D721Med (cell line): ENCODE results near the gene PIR.

Experiments used
- DNase-seq: peaks from one replicate; pipeline ENCODE4 v3.0.0; 2011; ENCODE audit warnings: low spot score; ENCODE audit not compliant: insufficient read length
- FAIRE-seq: peaks from 2 replicates; lab custom pipeline; 2011; peaks lifted over from hg19 to GRCh38; lab: Jason Lieb, UNC
- CTCF ChIP-seq: IDR thresholded peaks from 2 replicates; pipeline ENCODE4 v1.5.1; 2012; ENCODE audit warnings: mild to moderate bottlenecking, control low read depth; ENCODE audit not compliant: insufficient read depth; ENCODE audit errors: missing control alignments

The PIR gene

GRCh38 chrX:15448010-15448639 lies 45.0 kb downstream of the PIR start:
- no peak for TF ChIP-seq CTCF
- FAIRE-seq = no peak
- DNase-seq = no peak

- TF ChIP-seq CTCF = peak; percentile 14
- peak; percentile 12 for DNase-seq
- FAIRE-seq = peak; percentile 77
These were observed 51.7 kb downstream of the PIR start for GRCh38 chrX:15441464-15441863.

GRCh38 chrX:15438332-15438731 lies 54.8 kb downstream of the PIR start:
- FAIRE-seq (no peak), DNase-seq (no peak)
- no peak for TF ChIP-seq CTCF

GRCh38 chrX:15437724-15438123 lies 55.4 kb downstream of the PIR start:
- TF ChIP-seq CTCF = no peak
- DNase-seq (no peak), FAIRE-seq (no peak)

- DNase-seq = no peak
- TF ChIP-seq CTCF = no peak
- FAIRE-seq = no peak
These were observed 57.1 kb downstream of the PIR start for GRCh38 chrX:15435836-15436619.

GRCh38 chrX:15434205-15434604 lies 58.9 kb downstream of the PIR start:
- FAIRE-seq (no peak), DNase-seq (no peak)
- TF ChIP-seq CTCF = no peak

- TF ChIP-seq CTCF = no peak
- DNase-seq = no peak
- FAIRE-seq = no peak
These were observed 62.5 kb downstream of the PIR start for GRCh38 chrX:15430584-15430983.
